ENCODE results near the gene CPNE4. TPM values are rescaled to one million over a fixed set of nuclear protein-coding genes. Genes with fewer than 3 reads are reported as not detected.

The CPNE4 gene
- total and polyA plus RNA-seq, 2 donors (not counting 3 experiments of a cell fraction or from before 2014, with no cell fraction given) = not detected

GRCh38 chr3:131804565-131805133, 230.2 kb downstream of the CPNE4 start:
- H3K4me3 ChIP-seq (replicated peaks in 1 of 3; ENCODE audit: insufficient read depth in 1 of 3, low read depth in 1 of 3, low read length in 3 of 3) = no peak overlapping the region
- no peaks in the 10 kb centered on the region for H3K9me3 ChIP-seq (replicated peaks; ENCODE audit: control insufficient read depth, insufficient read depth, low read length)
- no peak overlapping the region for H3K27ac ChIP-seq (ENCODE audit: insufficient read depth, low read depth, low read length)
- no TSS peak for BruUV-seq (replicated peaks)
- ChIA-PET POLR2A (no interaction called here), CTCF (no interaction called here)
- no peak overlapping the region for H3K9ac ChIP-seq (replicated peaks; ENCODE audit: extremely low read depth, insufficient read depth, low read length)
- H3K27me3 ChIP-seq (ENCODE audit: control insufficient read depth in 2 of 2, insufficient read depth in 2 of 2, low read length in 2 of 2) = peaks cover 0 to 3% of the 10 kb centered on the region in 2 experiments
- H3K9me1 ChIP-seq (replicated peaks; ENCODE audit: control insufficient read depth, extremely low read depth, insufficient read depth, low read length) = no peaks in the 10 kb centered on the region
- DNase-seq (ENCODE audit: low read depth, low spot score) (no peak), FAIRE-seq (no peak)
- H3K36me3 ChIP-seq (ENCODE audit: control insufficient read depth in 2 of 2, extremely low read depth in 1 of 2, insufficient read depth in 2 of 2, low read length in 2 of 2) = no peaks in the 10 kb centered on the region
- dilution Hi-C loops (cut with MboI; ENCODE audit: extremely low pct_ligation_motif_present, low sequenced_read_pairs) = no loop called here
- no peaks in the 10 kb centered on the region for H3K79me2 ChIP-seq (ENCODE audit: control insufficient read depth, insufficient read depth, low read length)
- H3K4me1 ChIP-seq (ENCODE audit: control insufficient read depth, extremely low read depth, insufficient read depth, low read length) = no peaks in the 10 kb centered on the region
- intact Hi-C loops (cut with micrococcal nuclease) = no loop called here
- H3K4me2 ChIP-seq (ENCODE audit: insufficient read depth, low read length) = no peak overlapping the region
- no peaks in the 10 kb centered on the region for H4K20me1 ChIP-seq (replicated peaks; ENCODE audit: control insufficient read depth, extremely low read depth, insufficient read depth, low read length)
- no peak for TF ChIP-seq MAX (IDR thresholded peaks at IDR 0.05; ENCODE audit: insufficient read depth, insufficient read length)
- no peak for TF ChIP-seq CTCF (IDR thresholded peaks at IDR 0.05; ENCODE audit: extremely low read depth in 1 of 2, insufficient read depth in 1 of 2, low read depth in 1 of 2, low read length in 2 of 2)
- TF ChIP-seq GATA2 (IDR thresholded peaks at IDR 0.05; ENCODE audit: insufficient read depth, insufficient read length, low read depth, low read length) = no peak
- TF ChIP-seq POLR2AphosphoS5 (IDR thresholded peaks at IDR 0.05; ENCODE audit: insufficient read depth, low read depth, low read length) = no peak
- no peak for TF ChIP-seq EZH2 (IDR thresholded peaks at IDR 0.05; ENCODE audit: borderline replicate concordance, low read depth, low read length, severe bottlenecking)
- TF ChIP-seq FOS (IDR thresholded peaks at IDR 0.05; ENCODE audit: borderline replicate concordance, insufficient read depth, low read length) = no peak
- no peak for TF ChIP-seq POLR2A (IDR thresholded peaks at IDR 0.05; ENCODE audit: low read depth, low read length)
- no peak for TF ChIP-seq MYC (IDR thresholded peaks at IDR 0.05; ENCODE audit: low read depth, low read length)
- H2AFZ ChIP-seq (ENCODE audit: low read depth, low read length) = no peak overlapping the region

Data from endothelial cell of umbilical vein (primary cell).